GM18907 (cell line): ENCODE data around the gene STAMBPL1.
"Not testable (repeated sequence)": the region's sequence is repeated elsewhere in the genome, so short reads cannot be mapped to it uniquely, and the experiment has no call there.

Experiments used
- ATAC-seq: cut with Tn5 transposase; IDR thresholded peaks from one replicate; pipeline ENCODE4 v1.9.1; 2021; ENCODE audit warnings: mild to moderate bottlenecking, moderate library complexity; ENCODE audit not compliant: unreplicated experiment

Gene STAMBPL1

DNA sequence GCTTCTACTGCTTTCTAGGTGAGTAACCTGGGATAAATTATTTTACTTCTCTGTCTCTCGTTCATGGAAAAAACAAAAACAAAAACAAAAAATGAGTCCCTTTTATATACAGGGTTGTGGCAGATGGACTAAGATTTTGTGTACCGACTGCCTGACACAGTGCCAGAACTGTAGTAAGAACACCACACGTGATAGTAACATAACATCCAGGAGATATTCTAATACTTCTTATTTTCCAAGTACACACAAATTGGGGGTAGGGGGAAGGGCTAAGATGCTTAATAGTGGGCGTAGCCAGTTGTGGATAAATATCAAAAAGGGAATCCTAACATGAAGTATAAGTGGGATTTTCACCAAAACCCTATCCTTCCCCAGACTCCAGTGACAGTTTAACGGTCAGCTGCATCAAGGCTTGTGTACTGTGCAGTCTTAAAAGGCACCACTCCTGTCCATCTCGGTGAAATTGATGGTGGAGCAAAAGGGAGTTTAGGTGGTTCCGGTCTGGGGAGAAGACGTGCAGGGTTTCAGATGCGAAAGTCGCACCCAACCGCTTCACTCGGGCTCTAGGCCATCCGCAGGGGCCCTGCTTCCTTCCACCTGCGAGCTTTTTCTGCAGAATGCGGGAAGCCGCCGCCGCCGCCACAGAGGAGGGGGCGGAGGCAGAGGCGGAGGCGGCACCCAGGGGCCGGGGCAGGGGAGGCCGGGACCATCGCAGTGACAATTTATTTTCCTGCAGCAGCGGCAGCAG, at the start of gene STAMBPL1:
Gene STAMBPL1, plus strand, starts transcription at position 712 of the 748 bp plus-strand sequence. CDS start 21,464 bp downstream, outside the sequence.
- peak; percentile 67 for ATAC-seq

DNA sequence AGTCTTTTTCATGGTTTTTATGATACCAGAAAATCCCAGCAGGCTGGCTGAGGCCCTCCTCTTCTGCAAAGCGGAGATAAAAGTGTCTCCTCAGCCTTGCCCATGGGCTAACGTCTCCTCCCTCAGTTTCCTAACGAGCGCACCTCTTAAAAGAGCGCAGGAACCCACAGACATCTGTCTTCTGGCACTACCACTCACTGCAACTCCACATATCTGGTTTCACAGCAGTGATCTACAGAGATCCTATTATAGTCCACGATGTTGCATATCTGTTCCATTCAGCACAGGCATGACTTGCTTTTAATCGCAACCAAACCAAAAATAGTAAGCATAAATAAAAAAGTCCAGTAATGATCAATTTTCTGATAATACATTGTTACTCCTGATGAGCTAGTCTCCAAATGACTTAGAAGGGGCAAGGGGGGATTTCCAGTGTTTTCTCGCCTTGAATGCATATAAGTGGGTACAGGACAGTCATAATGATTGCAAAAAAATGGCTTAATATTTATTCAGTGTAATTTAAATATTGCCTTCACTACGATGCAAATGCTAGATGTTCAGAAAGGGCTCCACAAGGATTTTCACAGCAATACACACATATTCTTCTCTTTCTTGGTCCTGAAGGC, 49.3 kb upstream of the STAMBPL1 start:
- no peak for ATAC-seq

DNA sequence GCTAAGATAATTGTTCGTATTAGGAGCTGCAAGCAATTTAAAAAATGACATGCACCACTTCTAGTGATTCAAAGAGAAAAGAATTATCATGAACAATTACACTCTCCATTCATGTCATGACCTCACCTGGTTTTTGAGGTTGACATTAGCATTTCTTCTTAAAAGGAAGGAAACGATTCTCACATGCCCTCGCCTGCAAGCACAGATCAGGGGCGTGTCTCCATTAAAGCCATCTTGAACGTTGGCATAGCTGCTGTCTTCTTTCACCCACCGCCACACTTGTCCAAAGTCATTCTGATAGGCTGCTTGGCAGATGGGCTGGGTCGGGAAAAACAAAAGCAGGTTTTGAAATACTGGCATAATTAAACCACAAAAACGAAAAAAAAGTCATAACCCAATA, 48.3 kb upstream of the STAMBPL1 start:
- no peak for ATAC-seq

DNA sequence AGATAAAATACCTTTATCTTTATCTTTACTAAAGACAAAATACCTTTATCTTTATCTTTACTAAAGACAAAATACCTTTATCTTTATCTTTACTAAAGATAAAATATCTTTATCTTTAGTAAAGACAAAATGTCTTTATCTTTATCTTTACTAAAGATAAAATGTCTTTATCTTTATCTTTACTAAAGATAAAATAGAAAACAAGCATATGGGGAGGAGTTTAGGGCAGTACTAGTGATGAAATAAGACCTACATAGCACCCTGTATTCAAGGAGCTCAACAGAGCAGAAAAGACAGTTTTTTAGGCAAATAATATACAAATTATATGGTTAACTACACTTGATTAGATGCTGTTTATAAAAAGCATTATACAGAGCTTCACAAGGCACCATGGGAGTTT, 47.7 kb upstream of the STAMBPL1 start:
- no peak for ATAC-seq

DNA sequence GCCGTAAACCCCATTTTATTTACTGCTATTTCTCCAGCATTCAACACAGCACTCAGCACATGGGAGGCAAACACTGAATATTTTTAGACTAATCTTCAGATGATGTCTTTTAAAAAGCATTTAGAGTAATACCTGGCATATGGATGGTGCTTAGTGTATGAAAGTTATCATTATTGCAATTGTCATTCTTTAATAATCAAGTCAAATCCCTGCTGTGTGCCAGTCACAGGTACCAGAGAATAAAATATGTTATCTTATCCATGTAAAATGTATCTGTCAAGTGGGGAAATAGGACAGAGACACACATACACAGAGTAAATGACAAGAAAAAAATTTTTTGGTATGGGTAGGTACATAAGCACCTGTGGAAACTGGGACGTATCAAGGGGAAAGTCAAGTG, 46.9 kb upstream of the STAMBPL1 start:
- no peak for ATAC-seq

DNA sequence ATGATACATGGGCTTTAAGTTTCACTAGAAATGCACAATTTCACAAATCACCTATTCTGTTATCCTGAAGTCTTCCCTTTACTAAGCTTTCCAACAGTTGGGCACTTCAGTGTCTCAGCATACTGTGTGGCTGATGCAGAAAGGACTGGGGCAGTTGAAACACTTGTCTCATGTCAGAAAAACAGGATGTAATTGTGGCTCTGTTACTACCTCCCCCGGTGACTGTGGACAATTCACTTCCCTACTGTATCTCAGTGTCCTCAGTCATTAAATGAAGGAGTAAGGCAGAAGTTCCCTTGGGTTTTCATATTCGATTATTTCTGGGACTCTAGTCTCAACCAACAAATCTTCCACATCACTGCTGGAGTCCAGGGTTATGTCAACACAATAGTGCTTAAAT, 46.3 kb upstream of the STAMBPL1 start:
- ATAC-seq, result no peak

DNA sequence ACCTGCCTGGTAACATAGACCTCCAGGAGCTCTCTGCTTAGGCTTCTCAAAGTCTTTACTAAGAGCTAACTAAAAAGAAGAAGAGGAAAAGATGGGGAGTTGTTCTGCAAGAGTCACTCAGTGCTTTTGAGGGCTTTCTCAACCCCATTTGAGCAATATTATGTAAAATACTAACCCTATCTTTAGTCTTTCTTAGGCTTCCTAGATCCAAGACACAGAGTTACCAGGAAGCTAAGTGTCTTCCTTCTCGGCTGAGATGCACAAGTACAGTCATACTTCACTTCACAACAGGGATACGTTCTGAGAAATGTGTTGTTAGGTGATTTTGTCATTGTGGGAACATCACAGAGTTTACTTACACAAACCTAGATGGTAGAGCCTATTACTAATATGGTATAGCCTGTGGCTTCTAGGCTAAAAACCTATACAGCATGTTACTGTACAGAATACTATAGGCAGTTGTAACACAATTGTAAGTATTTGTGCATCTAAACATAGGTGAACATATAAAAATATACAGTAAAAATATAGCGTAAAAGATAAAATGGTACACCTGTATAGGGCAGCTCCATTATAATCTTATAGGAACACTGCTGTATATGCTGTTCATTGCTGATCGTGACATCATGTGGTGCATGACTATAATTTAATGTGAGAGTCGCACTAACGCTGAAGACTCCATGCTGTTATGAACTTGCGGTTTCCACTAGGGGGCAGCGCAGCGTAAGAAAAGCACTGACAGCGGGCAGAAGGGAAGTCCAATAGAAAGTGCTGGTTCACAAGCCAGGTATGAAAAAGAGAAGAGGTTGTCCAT, 44.7 kb upstream of the STAMBPL1 start:
- peak; percentile 76 for ATAC-seq

DNA sequence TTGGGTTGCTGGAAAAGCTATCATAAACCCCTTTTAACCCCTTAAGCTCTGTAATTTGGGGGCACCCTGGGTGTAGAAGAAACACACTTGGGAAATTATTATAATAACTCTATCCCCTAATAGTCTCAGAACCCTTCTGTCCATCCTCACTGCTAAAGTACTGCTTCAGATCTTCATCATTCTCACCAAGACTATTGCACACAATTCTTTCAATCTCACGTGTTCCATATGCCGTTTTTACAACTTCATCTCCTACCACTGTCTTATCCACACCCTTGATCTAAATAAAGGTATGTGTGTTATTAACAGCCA, 44.2 kb upstream of the STAMBPL1 start:
- peak; percentile 6 for ATAC-seq

DNA sequence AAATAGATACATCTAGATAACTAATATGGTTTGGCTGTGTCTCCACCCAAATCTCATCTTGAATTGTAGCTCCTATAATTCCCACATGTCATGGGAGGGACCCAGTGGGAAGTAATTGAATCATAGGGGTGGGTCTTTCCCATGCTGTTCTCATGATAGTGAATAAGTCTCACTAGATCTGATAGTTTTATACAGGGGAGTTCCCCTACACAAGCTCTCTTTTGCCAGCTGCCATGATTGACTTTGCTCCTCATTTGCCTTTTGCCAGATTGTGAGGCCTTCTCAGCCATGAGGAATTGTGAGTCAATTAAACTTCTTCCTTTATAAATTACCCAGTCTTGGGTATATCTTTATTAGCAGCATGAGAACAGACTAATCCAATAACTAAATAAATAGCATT, 42.4 kb upstream of the STAMBPL1 start:
- not testable (repeated sequence) for ATAC-seq

DNA sequence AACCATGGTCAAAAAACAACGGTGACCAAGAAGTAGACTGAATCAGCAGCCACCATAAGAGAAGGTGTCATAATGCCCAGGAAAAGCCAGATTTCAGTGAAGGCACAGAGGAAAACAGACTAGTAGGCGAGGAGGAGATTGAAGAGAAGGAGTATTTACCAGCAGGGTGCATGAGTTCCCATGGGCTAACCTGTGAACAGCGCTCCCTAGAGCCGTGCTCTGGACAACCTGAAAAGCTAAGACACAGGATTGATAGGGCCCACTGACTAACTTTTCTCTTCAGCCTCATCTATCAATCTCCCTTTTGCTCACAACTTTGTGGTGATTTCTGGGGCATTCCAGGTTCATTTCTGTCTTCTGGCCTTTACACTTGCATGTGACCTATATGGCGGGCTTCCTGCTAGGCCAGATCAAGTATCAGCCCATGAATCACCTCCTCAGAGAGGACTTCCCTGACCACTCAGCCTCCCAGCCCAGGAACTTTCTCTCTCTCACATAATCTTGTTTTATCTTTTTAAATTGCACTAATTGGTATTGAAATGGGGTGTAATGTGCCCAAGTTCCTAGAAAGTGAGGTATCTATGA, 41.2 kb upstream of the STAMBPL1 start:
- no peak for ATAC-seq

DNA sequence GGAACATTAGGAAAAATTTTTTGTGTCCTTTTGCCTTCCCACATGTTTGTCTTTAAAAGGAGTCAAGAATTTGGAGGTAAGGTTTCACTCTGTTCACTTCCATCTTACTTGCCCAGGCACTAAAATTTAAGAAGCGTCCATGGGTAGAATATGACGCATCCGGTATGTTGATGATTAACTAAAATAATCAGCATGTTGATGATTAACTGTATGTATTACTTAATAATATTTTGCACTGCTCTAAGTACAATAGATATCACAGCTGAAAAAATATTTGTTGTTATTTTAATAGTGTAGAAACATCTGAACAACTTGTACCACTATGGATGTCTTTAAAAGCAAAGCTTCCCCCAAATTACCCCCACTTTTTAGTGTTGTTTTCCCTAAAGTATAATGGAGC, 39.9 kb upstream of the STAMBPL1 start:
- no peak for ATAC-seq

DNA sequence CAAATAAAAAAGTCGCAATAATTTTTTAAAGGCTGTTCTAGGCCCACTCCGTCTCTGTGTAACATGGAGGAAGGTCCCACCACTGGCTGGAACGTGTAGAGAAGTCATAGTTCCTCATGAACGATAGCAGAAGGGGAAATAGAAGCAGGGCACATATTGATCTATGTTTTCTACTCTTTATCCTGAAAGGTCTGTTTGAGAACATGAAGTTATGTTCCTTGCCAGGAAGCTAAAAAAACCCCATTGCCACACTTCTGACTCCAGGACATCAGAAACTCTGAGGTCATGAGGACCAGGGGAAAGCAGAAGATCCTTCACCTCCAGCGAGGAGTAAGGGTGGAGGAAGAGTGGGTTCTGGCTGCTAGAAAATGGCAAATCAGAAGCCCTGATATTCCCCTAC, 39.2 kb upstream of the STAMBPL1 start:
- no peak for ATAC-seq

DNA sequence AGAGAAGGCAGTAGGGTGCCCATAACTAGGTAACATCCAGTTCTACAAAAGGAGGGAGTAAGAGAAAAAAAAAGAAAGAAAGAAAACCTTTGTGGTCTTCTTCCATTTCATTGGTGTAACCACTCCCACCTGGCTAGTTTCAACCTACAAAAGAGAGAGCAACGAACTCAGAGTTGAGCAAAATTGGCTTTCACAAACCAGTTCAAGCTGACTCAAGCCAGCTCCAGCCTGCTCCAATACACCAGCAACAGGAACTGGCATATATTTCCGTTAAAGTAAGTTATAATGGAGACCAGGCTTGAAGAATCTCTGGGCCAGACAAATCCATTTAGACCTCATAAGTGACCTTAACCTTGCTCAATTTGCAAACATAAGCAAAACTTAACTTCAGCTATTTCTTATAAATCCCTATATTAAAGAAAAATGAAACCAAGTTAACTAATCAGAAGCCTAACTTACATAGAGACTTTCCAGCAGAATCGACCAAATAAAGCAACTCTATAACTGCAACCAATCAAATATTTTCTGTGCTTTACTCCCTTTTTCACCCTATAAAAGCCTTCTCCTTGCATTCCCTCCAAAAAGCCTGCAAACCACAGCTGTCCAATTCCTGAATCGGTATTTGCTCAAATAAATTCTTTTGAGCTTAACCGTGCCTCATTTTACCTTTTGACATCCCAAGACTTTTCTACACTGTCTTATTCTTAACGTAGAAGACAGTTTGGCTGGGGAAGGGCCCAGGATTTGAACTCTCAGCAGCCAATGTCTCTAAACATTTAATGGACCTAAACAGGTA, 38.5 kb upstream of the STAMBPL1 start:
- ATAC-seq, result no peak

DNA sequence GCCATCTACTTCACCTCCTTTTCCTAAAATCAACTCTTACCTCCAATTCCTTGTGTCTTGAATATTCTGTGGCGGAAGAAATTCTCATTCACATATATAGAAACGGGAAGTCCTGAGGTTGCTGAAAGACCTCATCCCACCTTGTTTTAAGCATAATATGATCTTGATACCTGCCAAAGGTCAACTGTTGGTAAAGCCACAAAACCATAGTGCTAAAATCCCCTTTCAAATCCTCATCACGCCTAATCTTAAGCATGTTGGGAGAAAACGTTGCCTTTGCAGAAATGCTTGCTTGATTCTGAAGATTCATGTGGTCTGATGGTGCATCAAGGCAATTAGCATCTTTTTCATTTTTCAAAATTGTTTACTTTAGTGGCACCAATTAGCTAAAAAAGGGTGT, 36.9 kb upstream of the STAMBPL1 start:
- ATAC-seq, result no peak

DNA sequence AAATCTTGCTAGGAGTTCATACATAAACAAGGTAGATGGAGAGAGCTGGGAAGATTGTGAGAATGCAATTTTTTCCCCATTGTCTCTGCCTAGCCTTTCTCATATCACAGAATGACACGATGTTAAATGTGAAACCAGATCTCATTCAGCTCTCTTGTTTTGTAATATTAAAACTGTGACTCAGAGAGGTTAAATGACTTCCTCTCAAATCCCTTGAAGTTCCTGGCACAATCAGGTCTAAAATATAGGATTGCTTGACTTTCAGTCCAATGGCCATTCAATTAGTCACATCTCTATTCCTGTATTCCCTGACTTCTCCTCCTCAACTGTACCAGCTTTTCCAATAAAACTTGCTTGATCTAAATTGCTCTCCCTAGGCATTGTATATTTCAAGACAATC, 31.5 kb upstream of the STAMBPL1 start:
- no peak for ATAC-seq

DNA sequence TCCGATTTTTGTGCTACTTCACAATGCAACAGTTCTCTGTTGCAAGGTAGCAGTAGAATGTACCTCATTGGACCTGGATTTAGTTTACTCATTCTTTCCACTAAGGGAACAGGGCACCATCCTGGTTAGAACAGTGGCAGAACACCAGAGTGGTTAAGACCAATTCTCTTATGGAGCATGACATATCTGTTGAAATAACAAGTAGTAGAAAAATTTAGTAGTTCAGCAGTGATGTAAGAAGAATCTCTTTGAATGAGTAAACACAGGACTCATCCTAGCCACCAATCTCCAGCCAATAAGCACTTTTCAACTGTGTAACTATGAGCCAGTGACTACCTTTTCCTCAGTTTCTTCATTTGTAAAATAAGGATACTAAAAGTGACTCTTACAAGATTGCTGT, 30.8 kb upstream of the STAMBPL1 start:
- no peak for ATAC-seq

DNA sequence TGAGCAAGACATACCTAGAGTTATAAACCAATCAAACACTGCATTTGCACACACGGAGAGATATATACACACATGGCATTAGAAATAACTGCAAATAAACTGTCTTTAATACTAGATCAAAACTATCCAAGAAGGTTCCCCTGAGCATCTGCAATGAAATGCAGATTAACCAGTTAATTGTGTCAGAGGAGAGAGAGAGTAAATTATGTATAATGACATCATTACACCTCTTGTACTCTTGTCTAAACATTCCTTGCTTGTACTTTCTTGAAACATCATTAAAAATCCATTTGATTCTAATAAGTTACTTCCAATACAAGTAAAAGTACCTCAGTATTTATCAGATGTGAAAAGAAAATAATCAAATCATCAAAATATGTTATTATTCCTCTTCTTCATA, 29.3 kb upstream of the STAMBPL1 start:
- no peak for ATAC-seq

DNA sequence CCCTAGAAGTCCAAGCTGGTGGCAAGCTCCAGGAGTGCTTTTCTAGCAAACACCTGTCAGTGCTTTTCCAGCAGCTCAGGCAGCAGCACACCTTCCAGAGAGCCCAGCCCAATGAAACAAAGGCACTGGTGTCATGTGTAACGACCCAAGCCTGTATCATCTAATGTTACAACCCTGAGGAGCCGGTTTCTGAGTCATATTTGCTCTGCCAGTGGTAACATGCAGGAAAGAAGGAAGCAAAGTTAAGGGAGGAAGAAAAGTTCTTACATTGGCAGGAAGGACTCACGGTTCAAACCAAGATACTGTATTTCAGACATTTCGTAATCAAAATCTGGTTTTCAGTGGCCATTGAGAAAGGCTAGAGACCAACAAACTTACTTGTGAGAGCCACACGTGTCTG, 28.3 kb upstream of the STAMBPL1 start, which contains the start of gene ANKRD22:
Gene ANKRD22, minus strand, starts transcription at position 139 of the 400 bp plus-strand sequence. CDS start 237 bp downstream, outside the sequence.
- no peak for ATAC-seq

DNA sequence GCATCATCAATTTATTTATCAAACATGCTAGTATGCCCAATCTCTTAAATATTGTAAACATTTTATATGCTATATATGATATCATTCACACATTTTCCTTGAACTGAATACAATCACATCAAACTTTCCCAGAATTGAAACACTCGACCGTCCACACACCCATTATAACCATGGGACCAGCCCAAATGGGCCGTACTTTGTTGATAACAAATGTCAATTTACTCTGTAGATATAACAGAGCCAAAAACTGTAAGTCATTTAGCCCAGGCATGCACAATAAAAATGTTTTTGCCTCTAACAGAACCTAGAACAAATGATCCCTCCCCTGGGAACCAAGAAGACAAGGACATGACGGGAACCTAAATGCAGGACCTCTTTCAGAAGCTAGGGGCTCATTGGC, 27.7 kb upstream of the STAMBPL1 start:
- no peak for ATAC-seq

DNA sequence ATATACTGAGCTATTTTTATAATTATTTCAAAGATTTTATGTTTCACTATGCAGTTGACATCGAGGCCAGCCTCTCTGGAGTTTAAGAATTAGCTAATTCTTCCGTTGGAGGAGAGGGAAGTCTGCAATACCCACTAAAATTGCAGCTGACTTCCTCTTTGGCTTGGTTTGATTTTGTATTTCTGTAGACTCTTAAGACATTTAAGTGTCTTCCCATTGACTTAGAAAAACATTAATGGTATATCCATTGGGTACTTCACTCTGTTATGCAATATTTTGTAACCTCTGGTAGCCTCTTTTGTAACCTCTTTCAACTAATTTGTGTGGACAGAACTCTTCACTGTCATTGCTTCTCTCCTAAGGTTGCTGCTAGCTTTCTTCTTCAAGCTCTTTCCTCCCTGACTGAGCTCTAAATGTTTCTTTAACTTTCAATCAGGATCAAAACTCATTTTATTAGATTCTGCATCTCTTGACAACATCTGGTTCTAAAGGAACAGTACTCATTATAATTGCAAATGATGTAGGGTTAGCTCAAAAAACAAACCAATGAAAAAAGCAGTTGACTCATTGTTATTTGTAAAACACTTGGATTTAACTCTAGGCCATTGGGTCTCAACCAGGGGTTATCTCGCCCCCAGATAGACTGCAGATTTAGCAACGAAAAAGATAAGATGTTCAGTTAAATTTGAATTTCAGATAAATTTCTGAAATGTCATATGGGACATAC, 26.7 kb upstream of the STAMBPL1 start:
- ATAC-seq, result no peak
